SHP77 (cell line): ENCODE data around the gene D2HGDH.
"Not testable (repeated sequence)": the region's sequence is repeated elsewhere in the genome, so short reads cannot be mapped to it uniquely, and the experiment has no call there.

Experiments used
- DNase-seq, 2 experiments: peaks; one replicate each; lab custom pipeline; 2025; lab: John Stamatoyannopoulos, UW

D2HGDH gene

GRCh38 chr2:241748468-241749256, 14.2 kb downstream of the D2HGDH start:
- DNase-seq: no peak

- no peak for DNase-seq
Measured at GRCh38 chr2:241750076-241750840, 15.8 kb downstream of the D2HGDH start.

- no peak for DNase-seq
Measured at GRCh38 chr2:241751152-241751551, 16.7 kb downstream of the D2HGDH start.

GRCh38 chr2:241751776-241752175, 17.3 kb downstream of the D2HGDH start:
- no peak for DNase-seq

- no peak for DNase-seq
Measured at GRCh38 chr2:241752253-241752652, 17.8 kb downstream of the D2HGDH start.

- no peak for DNase-seq
Measured at GRCh38 chr2:241752689-241753276, 18.4 kb downstream of the D2HGDH start.

- DNase-seq: no peak
Measured at GRCh38 chr2:241753493-241753892, 19.1 kb downstream of the D2HGDH start.

GRCh38 chr2:241754042-241754441, 19.6 kb downstream of the D2HGDH start:
- no peak for DNase-seq

- DNase-seq: no peak
Measured at GRCh38 chr2:241755166-241755565, 20.7 kb downstream of the D2HGDH start.

- DNase-seq: no peak
Measured at GRCh38 chr2:241755777-241756176, 21.3 kb downstream of the D2HGDH start.

- no peak for DNase-seq
Measured at GRCh38 chr2:241759067-241759807, 24.8 kb downstream of the D2HGDH start.

- not testable (repeated sequence) for DNase-seq
Measured at GRCh38 chr2:241759893-241760292, 25.5 kb downstream of the D2HGDH start.

- no peak for DNase-seq
Measured at GRCh38 chr2:241760301-241760771, 25.9 kb downstream of the D2HGDH start.

- no peak for DNase-seq
Measured at GRCh38 chr2:241762321-241762932, 28.0 kb downstream of the D2HGDH start.

GRCh38 chr2:241762933-241763369, 28.5 kb downstream of the D2HGDH start:
- DNase-seq: no peak

GRCh38 chr2:241763551-241764274, 29.3 kb downstream of the D2HGDH start:
- no peak for DNase-seq

- no peak for DNase-seq
Measured at GRCh38 chr2:241764275-241765241, 30.1 kb downstream of the D2HGDH start.

GRCh38 chr2:241767464-241768250, 33.2 kb downstream of the D2HGDH start:
- DNase-seq: no peak

GRCh38 chr2:241768251-241768711, 33.9 kb downstream of the D2HGDH start:
- DNase-seq: no peak
